Measurements from ENCODE around the gene HES4. TPM values are rescaled to one million over a fixed set of nuclear protein-coding genes. Genes with fewer than 3 reads are reported as not detected.

HES4 gene
- total and polyA plus RNA-seq, 2 of the 13 experiments (the other 11 are each of a cell fraction or from before 2014, with no cell fraction given), result 8.8 to 10.6 TPM

GRCh38 chr1:958823-959730, 40.8 kb downstream of the HES4 start, which contains the start of gene NOC2L (continued):
- no peak; the same call in 1 of the 2 replicates for TF ChIP-seq ZNF713 (CRISPR knock-in tag; IDR thresholded peaks at IDR 0.05)
- TF ChIP-seq ERF (CRISPR knock-in tag; IDR thresholded peaks at IDR 0.05), result no peak
- TF ChIP-seq ZNF160 (CRISPR knock-in tag; IDR thresholded peaks at IDR 0.05), result no peak
- peak; percentile 51 for TF ChIP-seq HIVEP1 (CRISPR knock-in tag; IDR thresholded peaks at IDR 0.05)
- peak; percentile 90 for TF ChIP-seq ZNF639 (CRISPR knock-in tag; conservative IDR thresholded peaks at IDR 0.05)
- no peak for TF ChIP-seq ZNF576 (CRISPR knock-in tag; IDR thresholded peaks at IDR 0.05)
- TF ChIP-seq MLLT10 (CRISPR knock-in tag; IDR thresholded peaks at IDR 0.05), result no peak
- TF ChIP-seq MZF1 (CRISPR knock-in tag; IDR thresholded peaks at IDR 0.05; ENCODE audit: borderline replicate concordance), result no peak
- no peak for TF ChIP-seq SRF (IDR thresholded peaks at IDR 0.05; ENCODE audit: low read depth, low read length)
- TF ChIP-seq DNMT1 (CRISPR knock-in tag; IDR thresholded peaks at IDR 0.05), result no peak
- TF ChIP-seq, protein P1, sequence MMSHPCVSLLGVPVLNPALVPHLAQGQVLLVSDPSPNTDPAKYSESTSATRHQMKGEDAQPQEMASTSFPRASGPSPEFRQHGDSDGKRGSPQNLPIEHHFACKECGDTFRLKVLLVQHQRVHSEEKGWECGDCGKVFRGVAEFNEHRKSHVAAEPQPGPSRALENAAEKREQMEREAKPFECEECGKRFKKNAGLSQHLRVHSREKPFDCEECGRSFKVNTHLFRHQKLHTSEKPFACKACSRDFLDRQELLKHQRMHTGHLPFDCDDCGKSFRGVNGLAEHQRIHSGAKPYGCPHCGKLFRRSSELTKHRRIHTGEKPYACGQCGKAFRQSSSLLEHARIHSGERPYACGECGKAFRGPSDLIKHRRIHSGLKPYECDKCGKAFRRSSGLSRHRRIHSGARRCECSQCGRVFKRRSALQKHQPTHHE (CRISPR knock-in tag; IDR thresholded peaks at IDR 0.05; ENCODE audit: borderline replicate concordance), result no peak
- peak; percentile 84 for TF ChIP-seq ASH2L (IDR thresholded peaks at IDR 0.05; ENCODE audit: insufficient read length, low read depth, low read length)
- no peak for TF ChIP-seq ZNF775 (CRISPR knock-in tag; IDR thresholded peaks at IDR 0.05; ENCODE audit: borderline replicate concordance)
- peak; percentile 79 for TF ChIP-seq HOXA3 (CRISPR knock-in tag; IDR thresholded peaks at IDR 0.05)
- TF ChIP-seq, protein P2, sequence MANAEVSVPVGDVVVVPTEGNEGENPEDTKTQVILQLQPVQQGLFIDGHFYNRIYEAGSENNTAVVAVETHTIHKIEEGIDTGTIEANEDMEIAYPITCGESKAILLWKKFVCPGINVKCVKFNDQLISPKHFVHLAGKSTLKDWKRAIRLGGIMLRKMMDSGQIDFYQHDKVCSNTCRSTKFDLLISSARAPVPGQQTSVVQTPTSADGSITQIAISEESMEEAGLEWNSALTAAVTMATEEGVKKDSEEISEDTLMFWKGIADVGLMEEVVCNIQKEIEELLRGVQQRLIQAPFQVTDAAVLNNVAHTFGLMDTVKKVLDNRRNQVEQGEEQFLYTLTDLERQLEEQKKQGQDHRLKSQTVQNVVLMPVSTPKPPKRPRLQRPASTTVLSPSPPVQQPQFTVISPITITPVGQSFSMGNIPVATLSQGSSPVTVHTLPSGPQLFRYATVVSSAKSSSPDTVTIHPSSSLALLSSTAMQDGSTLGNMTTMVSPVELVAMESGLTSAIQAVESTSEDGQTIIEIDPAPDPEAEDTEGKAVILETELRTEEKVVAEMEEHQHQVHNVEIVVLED (CRISPR knock-in tag; IDR thresholded peaks at IDR 0.05; ENCODE audit: borderline replicate concordance), result peak; percentile 80; the same call in 1 of the 2 replicates
- TF ChIP-seq, protein P3, sequence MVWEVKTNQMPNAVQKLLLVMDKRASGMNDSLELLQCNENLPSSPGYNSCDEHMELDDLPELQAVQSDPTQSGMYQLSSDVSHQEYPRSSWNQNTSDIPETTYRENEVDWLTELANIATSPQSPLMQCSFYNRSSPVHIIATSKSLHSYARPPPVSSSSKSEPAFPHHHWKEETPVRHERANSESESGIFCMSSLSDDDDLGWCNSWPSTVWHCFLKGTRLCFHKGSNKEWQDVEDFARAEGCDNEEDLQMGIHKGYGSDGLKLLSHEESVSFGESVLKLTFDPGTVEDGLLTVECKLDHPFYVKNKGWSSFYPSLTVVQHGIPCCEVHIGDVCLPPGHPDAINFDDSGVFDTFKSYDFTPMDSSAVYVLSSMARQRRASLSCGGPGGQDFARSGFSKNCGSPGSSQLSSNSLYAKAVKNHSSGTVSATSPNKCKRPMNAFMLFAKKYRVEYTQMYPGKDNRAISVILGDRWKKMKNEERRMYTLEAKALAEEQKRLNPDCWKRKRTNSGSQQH (CRISPR knock-in tag; IDR thresholded peaks at IDR 0.05; ENCODE audit: low read depth), result peak; percentile 81; the same call in 1 of the 2 replicates
- TF ChIP-seq RBFOX2 (IDR thresholded peaks at IDR 0.05; ENCODE audit: low read depth, low read length), result peak; percentile 80
- peak; percentile 84 for TF ChIP-seq YEATS4 (CRISPR knock-in tag; IDR thresholded peaks at IDR 0.05; ENCODE audit: borderline replicate concordance)
- TF ChIP-seq, protein P4, sequence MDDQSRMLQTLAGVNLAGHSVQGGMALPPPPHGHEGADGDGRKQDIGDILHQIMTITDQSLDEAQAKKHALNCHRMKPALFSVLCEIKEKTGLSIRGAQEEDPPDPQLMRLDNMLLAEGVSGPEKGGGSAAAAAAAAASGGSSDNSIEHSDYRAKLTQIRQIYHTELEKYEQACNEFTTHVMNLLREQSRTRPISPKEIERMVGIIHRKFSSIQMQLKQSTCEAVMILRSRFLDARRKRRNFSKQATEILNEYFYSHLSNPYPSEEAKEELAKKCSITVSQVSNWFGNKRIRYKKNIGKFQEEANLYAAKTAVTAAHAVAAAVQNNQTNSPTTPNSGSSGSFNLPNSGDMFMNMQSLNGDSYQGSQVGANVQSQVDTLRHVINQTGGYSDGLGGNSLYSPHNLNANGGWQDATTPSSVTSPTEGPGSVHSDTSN (CRISPR knock-in tag; IDR thresholded peaks at IDR 0.05; ENCODE audit: borderline replicate concordance), result no peak
- TF ChIP-seq ZNF556 (CRISPR knock-in tag; IDR thresholded peaks at IDR 0.05; ENCODE audit: borderline replicate concordance), result 0 out of 2 replicates have a peak, but pooled peaks have one; percentile 18
- TF ChIP-seq ZNF501 (CRISPR knock-in tag; IDR thresholded peaks at IDR 0.05), result peak; percentile 66; the same call in 1 of the 2 replicates
- peak; percentile 80 for TF ChIP-seq ZFY (CRISPR knock-in tag; IDR thresholded peaks at IDR 0.05)

Measured in HepG2 (cell line).